ENCODE measurements around the gene POLE2.

The POLE2 gene

GRCh38 chr14:49598485-49599300, 89.3 kb downstream of the POLE2 start, which contains the start of gene LRR1:
Gene LRR1 (plus strand): TSS chr14:49598940. CDS start chr14:49599021, 81 bp downstream.
- H3K4me3 ChIP-seq (ENCODE audit: low read depth in 1 of 5, low read length in 5 of 5) = peak within 1 kb of the TSS; percentile 87 to 99 (median 95)
- peak within 1 kb of the TSS; percentile 80 for H3K27ac ChIP-seq (ENCODE audit: low read depth, low read length)
- peak within 1 kb of the TSS; percentile 60 to 97 (median 89) for H3K9ac ChIP-seq (ENCODE audit: low read length in 5 of 5)
- H3K36me3 ChIP-seq (ENCODE audit: control insufficient read depth in 5 of 5, insufficient read depth in 5 of 5, low read length in 5 of 5) = peaks cover 0 to 2% (median 0%) of the 10 kb centered on the region in 5 donors
- peaks cover 0 to 29% (median 21%) of the 10 kb centered on the region in 5 donors for H3K4me1 ChIP-seq (ENCODE audit: control insufficient read depth in 5 of 5, insufficient read depth in 5 of 5, low read length in 5 of 5)
- H3K9me3 ChIP-seq (ENCODE audit: control insufficient read depth in 5 of 5, low read length in 5 of 5) = no peaks in the 10 kb centered on the region
- no peaks in the 10 kb centered on the region for H3K27me3 ChIP-seq (ENCODE audit: control insufficient read depth in 5 of 5, insufficient read depth in 4 of 5, low read length in 5 of 5)

GRCh38 chr14:49598189-49598484, 89.9 kb downstream of the POLE2 start:
- peak overlapping the region; percentile 87 to 99 (median 95) for H3K4me3 ChIP-seq (ENCODE audit: low read depth in 1 of 5, low read length in 5 of 5)
- peak overlapping the region; percentile 60 to 97 (median 89) for H3K9ac ChIP-seq (ENCODE audit: low read length in 5 of 5)
- H3K27ac ChIP-seq (ENCODE audit: low read depth, low read length) = peak overlapping the region; percentile 80
- H3K4me1 ChIP-seq (ENCODE audit: control insufficient read depth in 5 of 5, insufficient read depth in 5 of 5, low read length in 5 of 5) = peaks cover 0 to 29% (median 21%) of the 10 kb centered on the region in 5 donors
- H3K36me3 ChIP-seq (ENCODE audit: control insufficient read depth in 5 of 5, insufficient read depth in 5 of 5, low read length in 5 of 5) = peaks cover 0 to under 1% (median 0%) of the 10 kb centered on the region in 5 donors
- H3K27me3 ChIP-seq (ENCODE audit: control insufficient read depth in 5 of 5, insufficient read depth in 4 of 5, low read length in 5 of 5) = no peaks in the 10 kb centered on the region
- H3K9me3 ChIP-seq (ENCODE audit: control insufficient read depth in 5 of 5, low read length in 5 of 5) = no peaks in the 10 kb centered on the region

- Histone ChIP-seq H3K9me3 (ENCODE audit: control insufficient read depth in 5 of 5, low read length in 5 of 5) (no peaks in the 10 kb centered on the region), H3K27me3 (ENCODE audit: control insufficient read depth in 5 of 5, insufficient read depth in 4 of 5, low read length in 5 of 5) (no peaks in the 10 kb centered on the region), H3K9ac (ENCODE audit: low read length in 5 of 5) (no peak overlapping the region), H3K27ac (ENCODE audit: low read depth, low read length) (no peak overlapping the region), H3K4me3 (ENCODE audit: low read depth in 1 of 5, low read length in 5 of 5) (no peak overlapping the region), H3K4me1 (ENCODE audit: control insufficient read depth in 5 of 5, insufficient read depth in 5 of 5, low read length in 5 of 5) (peaks cover 0 to 22% (median 18%) of the 10 kb centered on the region in 5 donors), H3K36me3 (ENCODE audit: control insufficient read depth in 5 of 5, insufficient read depth in 5 of 5, low read length in 5 of 5) (no peaks in the 10 kb centered on the region)
Measured at GRCh38 chr14:49594347-49595091, 93.5 kb downstream of the POLE2 start.

All from subcutaneous abdominal adipose tissue (tissue), 5 donors.